HL-60 (cell line): ENCODE data around the gene GRIK5.

Source experiments
- DNase-seq, 2 experiments: peaks; one replicate each; pipeline ENCODE4 v3.0.0-alpha.2; 2010 to 2020; ENCODE audit warnings: low read depth in 1 of 2, low spot score in 1 of 2
- H3K27ac ChIP-seq: fragments of 250-450 bp; sonication (Bioruptor Pico); replicated peaks from 2 replicates; pipeline ENCODE4 v1.5.1; 2020; ENCODE audit warnings: mild to moderate bottlenecking, moderate library complexity
- H3K27me3 ChIP-seq: fragments of 250-450 bp; sonication (Bioruptor Pico); 2 replicates; pipeline ENCODE4 v1.5.1; 2021; ENCODE audit warnings: mild to moderate bottlenecking, moderate library complexity; ENCODE audit not compliant: insufficient read depth, poor library complexity, severe bottlenecking
- H3K4me3 ChIP-seq: replicated peaks from 2 replicates; pipeline ENCODE4 v1.5.1; 2011; ENCODE audit warnings: mild to moderate bottlenecking, control low read depth, low read length; ENCODE audit not compliant: insufficient read depth
- GABPA ChIP-seq: IDR thresholded peaks from 2 replicates; pipeline ENCODE4 v1.6.1; 2012; ENCODE audit warnings: low read depth
- POLR2AphosphoS5 ChIP-seq: IDR thresholded peaks from 2 replicates; pipeline ENCODE4 v1.6.1; 2012; ENCODE audit warnings: low read depth
- SPI1 ChIP-seq: IDR thresholded peaks from 2 replicates; pipeline ENCODE4 v1.6.1; 2012; ENCODE audit warnings: low read depth, mild to moderate bottlenecking, borderline replicate concordance
- TF ChIP-seq, protein P1 (sequence below): IDR thresholded peaks from one replicate; pipeline ENCODE4 v1.5.1; 2011; ENCODE audit warnings: low read length, control low read depth, inconsistent platforms; ENCODE audit not compliant: insufficient read depth
- TF ChIP-seq, protein P2 (sequence below): IDR thresholded peaks from 2 replicates; pipeline ENCODE4 v1.6.1; 2012; ENCODE audit warnings: low read depth; ENCODE audit not compliant: insufficient replicate concordance

GRIK5 gene

DNA sequence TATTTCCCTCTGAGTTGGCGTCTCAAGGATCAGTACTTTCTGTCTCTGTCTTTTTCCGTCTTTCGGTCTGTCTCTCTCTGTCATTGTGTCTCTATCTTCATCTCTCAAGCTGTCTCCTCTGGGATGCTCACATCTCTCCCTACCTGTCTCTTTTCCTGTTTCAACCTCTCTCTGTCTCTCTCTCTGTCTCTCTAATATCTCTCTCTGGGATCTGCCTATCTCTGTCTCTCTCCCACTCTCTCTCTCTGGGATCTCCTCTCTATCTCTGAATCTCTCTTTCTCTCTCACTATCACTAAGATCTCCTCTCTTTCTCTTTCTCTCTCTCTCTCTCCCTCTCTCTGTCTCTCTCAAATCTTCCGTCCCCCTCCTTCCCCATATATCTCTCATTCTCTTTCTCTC lies 80.0 kb downstream of the GRIK5 start:
- TF ChIP-seq, protein P1, sequence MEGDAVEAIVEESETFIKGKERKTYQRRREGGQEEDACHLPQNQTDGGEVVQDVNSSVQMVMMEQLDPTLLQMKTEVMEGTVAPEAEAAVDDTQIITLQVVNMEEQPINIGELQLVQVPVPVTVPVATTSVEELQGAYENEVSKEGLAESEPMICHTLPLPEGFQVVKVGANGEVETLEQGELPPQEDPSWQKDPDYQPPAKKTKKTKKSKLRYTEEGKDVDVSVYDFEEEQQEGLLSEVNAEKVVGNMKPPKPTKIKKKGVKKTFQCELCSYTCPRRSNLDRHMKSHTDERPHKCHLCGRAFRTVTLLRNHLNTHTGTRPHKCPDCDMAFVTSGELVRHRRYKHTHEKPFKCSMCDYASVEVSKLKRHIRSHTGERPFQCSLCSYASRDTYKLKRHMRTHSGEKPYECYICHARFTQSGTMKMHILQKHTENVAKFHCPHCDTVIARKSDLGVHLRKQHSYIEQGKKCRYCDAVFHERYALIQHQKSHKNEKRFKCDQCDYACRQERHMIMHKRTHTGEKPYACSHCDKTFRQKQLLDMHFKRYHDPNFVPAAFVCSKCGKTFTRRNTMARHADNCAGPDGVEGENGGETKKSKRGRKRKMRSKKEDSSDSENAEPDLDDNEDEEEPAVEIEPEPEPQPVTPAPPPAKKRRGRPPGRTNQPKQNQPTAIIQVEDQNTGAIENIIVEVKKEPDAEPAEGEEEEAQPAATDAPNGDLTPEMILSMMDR, result no peak
- TF ChIP-seq POLR2AphosphoS5, result no peak
- TF ChIP-seq, protein P2, sequence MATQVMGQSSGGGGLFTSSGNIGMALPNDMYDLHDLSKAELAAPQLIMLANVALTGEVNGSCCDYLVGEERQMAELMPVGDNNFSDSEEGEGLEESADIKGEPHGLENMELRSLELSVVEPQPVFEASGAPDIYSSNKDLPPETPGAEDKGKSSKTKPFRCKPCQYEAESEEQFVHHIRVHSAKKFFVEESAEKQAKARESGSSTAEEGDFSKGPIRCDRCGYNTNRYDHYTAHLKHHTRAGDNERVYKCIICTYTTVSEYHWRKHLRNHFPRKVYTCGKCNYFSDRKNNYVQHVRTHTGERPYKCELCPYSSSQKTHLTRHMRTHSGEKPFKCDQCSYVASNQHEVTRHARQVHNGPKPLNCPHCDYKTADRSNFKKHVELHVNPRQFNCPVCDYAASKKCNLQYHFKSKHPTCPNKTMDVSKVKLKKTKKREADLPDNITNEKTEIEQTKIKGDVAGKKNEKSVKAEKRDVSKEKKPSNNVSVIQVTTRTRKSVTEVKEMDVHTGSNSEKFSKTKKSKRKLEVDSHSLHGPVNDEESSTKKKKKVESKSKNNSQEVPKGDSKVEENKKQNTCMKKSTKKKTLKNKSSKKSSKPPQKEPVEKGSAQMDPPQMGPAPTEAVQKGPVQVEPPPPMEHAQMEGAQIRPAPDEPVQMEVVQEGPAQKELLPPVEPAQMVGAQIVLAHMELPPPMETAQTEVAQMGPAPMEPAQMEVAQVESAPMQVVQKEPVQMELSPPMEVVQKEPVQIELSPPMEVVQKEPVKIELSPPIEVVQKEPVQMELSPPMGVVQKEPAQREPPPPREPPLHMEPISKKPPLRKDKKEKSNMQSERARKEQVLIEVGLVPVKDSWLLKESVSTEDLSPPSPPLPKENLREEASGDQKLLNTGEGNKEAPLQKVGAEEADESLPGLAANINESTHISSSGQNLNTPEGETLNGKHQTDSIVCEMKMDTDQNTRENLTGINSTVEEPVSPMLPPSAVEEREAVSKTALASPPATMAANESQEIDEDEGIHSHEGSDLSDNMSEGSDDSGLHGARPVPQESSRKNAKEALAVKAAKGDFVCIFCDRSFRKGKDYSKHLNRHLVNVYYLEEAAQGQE, result no peak
- Histone ChIP-seq H3K27me3 (peaks cover 15% of the 10 kb centered on the region), H3K27ac (no peak overlapping the region), H3K4me3 (no peak overlapping the region)
- no peak for DNase-seq

DNA sequence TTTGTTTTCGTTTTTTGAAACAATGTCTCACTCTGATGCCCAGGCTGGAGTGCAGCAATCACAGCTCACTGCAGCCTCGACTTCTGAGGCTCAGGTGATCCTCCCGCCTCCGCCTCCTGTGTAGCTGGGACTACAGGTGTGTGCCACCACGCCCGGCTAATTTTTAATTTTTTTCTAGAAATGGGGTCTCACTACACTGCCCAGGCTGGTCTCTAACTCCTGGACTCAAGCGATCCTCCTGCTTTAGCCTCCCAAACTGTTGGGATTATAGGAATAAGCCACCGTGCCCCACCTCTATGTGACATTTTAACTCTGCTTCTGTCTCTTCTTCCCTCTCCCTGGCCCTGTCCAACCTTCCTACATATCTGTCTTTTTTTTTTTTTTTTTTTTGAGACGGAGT lies 81.1 kb downstream of the GRIK5 start:
- H3K27ac ChIP-seq, result no peak overlapping the region
- DNase-seq, result no peak
- H3K27me3 ChIP-seq, result peaks cover 15% of the 10 kb centered on the region
- H3K4me3 ChIP-seq, result no peak overlapping the region
- TF ChIP-seq POLR2AphosphoS5, result no peak
- TF ChIP-seq, protein P2, result no peak
- no peak for TF ChIP-seq SPI1

DNA sequence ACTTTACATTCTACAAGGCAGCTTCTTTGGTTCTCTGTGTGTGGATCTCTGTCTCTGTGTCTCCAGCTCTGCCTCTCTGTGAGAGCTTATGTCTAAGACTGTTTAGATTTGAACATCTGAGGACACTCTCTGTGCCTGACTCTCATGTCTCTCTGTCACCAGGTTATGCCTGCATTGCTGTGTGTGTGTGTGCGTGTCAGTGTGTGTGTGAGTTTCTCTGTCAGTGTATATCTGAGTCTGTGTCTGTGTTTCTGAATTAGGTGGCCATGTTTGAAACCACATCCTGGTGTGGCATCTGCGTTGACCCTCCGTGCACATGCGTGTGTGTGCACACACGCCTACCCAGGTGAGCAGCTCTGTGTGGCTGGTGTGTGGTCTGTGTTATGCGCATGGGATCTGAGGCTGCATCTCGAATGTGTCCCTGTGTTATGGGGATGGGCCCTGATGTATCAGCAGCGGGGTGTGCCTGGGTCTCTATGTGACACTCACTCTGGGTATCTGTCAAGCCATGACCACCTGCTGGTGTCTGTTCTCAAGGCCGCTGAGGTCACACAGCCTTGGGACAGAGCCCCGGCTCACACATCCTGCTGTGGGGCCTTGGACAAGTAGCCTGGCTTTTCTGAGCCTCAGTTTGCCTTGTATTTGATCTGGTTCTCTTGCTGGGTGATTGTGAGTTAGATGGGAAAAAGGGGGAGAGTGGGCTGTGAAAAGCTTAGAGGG lies 82.7 kb downstream of the GRIK5 start:
- Histone ChIP-seq H3K27me3 (peaks cover 5% of the 10 kb centered on the region), H3K27ac (no peak overlapping the region), H3K4me3 (no peak overlapping the region)
- TF ChIP-seq, protein P2, result no peak
- TF ChIP-seq POLR2AphosphoS5, result no peak
- no peak for TF ChIP-seq SPI1
- no peak for TF ChIP-seq GABPA
- TF ChIP-seq, protein P1, result no peak
- DNase-seq, result no peak

DNA sequence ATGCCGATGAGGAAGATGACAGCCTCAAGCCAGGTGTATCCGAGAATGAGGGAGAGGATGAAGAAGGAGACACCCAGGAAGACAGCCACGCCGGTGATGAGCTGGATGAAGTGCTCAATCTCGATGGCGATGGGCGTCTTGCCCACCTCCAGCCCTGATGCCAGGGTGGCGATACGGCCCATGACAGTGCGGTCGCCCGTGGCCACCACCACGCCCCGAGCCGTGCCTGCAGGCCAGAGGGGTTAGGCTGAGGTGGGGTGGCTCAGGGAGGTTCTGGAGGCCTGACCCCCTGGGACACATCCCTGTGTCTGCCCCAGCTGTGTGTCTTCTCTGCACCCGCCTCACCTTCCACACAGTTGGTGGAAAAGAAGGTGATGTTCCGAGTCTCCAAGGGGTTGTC lies 85.0 kb downstream of the GRIK5 start:
- no peaks in the 10 kb centered on the region for H3K27me3 ChIP-seq
- DNase-seq, result no peak
- TF ChIP-seq SPI1 (no peak), POLR2AphosphoS5 (no peak), GABPA (no peak)
- TF ChIP-seq, protein P2, result no peak
- TF ChIP-seq, protein P1, result no peak
- H3K4me3 ChIP-seq, result no peak overlapping the region
- H3K27ac ChIP-seq, result no peak overlapping the region
